GM18517 (cell line): Measurements from ENCODE around the gene CRYL1.

ENCODE experiments used
- ATAC-seq: cut with Tn5 transposase; IDR thresholded peaks from one replicate; pipeline ENCODE4 v1.9.1; 2021; ENCODE audit warnings: mild to moderate bottlenecking, moderate library complexity; ENCODE audit not compliant: unreplicated experiment

CRYL1 gene

GRCh38 chr13:20428666-20429644 is 96.7 kb downstream of the CRYL1 start:
- ATAC-seq: no peak

GRCh38 chr13:20426766-20427448 is 98.8 kb downstream of the CRYL1 start:
- no peak for ATAC-seq

GRCh38 chr13:20425819-20426219 is 99.8 kb downstream of the CRYL1 start:
- ATAC-seq: no peak

GRCh38 chr13:20424949-20425348 is 100.7 kb downstream of the CRYL1 start:
- no peak for ATAC-seq

- no peak for ATAC-seq
These were observed 101.2 kb downstream of the CRYL1 start for GRCh38 chr13:20424559-20424852.

GRCh38 chr13:20422362-20422761 is 103.3 kb downstream of the CRYL1 start:
- no peak for ATAC-seq

GRCh38 chr13:20420938-20421337 is 104.7 kb downstream of the CRYL1 start:
- ATAC-seq: no peak

- ATAC-seq: no peak
These were observed 106.7 kb downstream of the CRYL1 start for GRCh38 chr13:20418953-20419352.

GRCh38 chr13:20416223-20416745 is 109.4 kb downstream of the CRYL1 start:
- no peak for ATAC-seq

GRCh38 chr13:20415694-20416107 is 110.0 kb downstream of the CRYL1 start:
- ATAC-seq: no peak

GRCh38 chr13:20415306-20415679 is 110.4 kb downstream of the CRYL1 start:
- no peak for ATAC-seq

GRCh38 chr13:20414546-20415305 is 110.9 kb downstream of the CRYL1 start:
- ATAC-seq: no peak

GRCh38 chr13:20412691-20413355 is 112.8 kb downstream of the CRYL1 start:
- ATAC-seq: no peak

- ATAC-seq: peak; percentile 91
These were observed 113.9 kb downstream of the CRYL1 start for GRCh38 chr13:20411638-20412342.

- ATAC-seq: no peak
These were observed 114.9 kb downstream of the CRYL1 start for GRCh38 chr13:20410726-20411125.

GRCh38 chr13:20408181-20408580 is 117.5 kb downstream of the CRYL1 start:
- ATAC-seq: no peak

- ATAC-seq: no peak
These were observed 117.9 kb downstream of the CRYL1 start for GRCh38 chr13:20407759-20408158.

GRCh38 chr13:20405691-20406090 is 120.0 kb downstream of the CRYL1 start:
- no peak for ATAC-seq

GRCh38 chr13:20404488-20405222 is 121.0 kb downstream of the CRYL1 start:
- no peak for ATAC-seq
